H1 (cell line): ENCODE data around the gene LGALS1.

Source experiments
- ATF3 ChIP-seq: IDR thresholded peaks from 2 replicates; pipeline ENCODE4 v1.6.1; 2011; ENCODE audit warnings: low read depth, mild to moderate bottlenecking, low read length; ENCODE audit not compliant: insufficient read depth
- CHD7 ChIP-seq: fragments of 300-600 bp; sonication (generic); IDR thresholded peaks from 2 replicates; pipeline ENCODE4 v1.7.1; 2012; ENCODE audit warnings: low read length, moderate library complexity, mild to moderate bottlenecking, inconsistent platforms; ENCODE audit not compliant: insufficient replicate concordance
- CTCF ChIP-seq, 3 experiments: IDR thresholded peaks; 1 replicate in 2 of 3; 2 replicates in 1 of 3; pipeline versions ENCODE4 v1.5.1 to v1.6.1; 2011; ENCODE audit warnings: low read length in 3 of 3, mild to moderate bottlenecking in 3 of 3, inconsistent platforms in 2 of 3, low read depth in 1 of 3, moderate library complexity in 1 of 3; ENCODE audit not compliant: insufficient read depth in 1 of 3; ENCODE audit errors: control extremely low read depth in 1 of 3
- EZH2 ChIP-seq: fragments of 200-600 bp; sonication (generic); IDR thresholded peaks from 2 replicates; pipeline ENCODE4 v1.7.1; 2012; ENCODE audit warnings: low read depth, mild to moderate bottlenecking, moderate library complexity, low read length, inconsistent platforms; ENCODE audit not compliant: severe bottlenecking
- MAX ChIP-seq: IDR thresholded peaks from 2 replicates; pipeline ENCODE4 v1.6.1; 2012; ENCODE audit warnings: inconsistent platforms
- POLR2A ChIP-seq, 2 experiments: IDR thresholded peaks; 1 replicate in 1 of 2; 2 replicates in 1 of 2; pipeline ENCODE4 v1.6.1; 2011; ENCODE audit warnings: low read depth in 2 of 2, low read length in 2 of 2, mild to moderate bottlenecking in 2 of 2; ENCODE audit errors: control extremely low read depth in 1 of 2
- POLR2AphosphoS5 ChIP-seq: IDR thresholded peaks from 2 replicates; pipeline ENCODE4 v1.6.1; 2011; ENCODE audit warnings: low read depth, low read length
- ZNF274 ChIP-seq: IDR thresholded peaks from 2 replicates; pipeline ENCODE4 v1.7.0; 2012; ENCODE audit warnings: low read length, borderline replicate concordance; ENCODE audit errors: extremely low read depth

- TF ChIP-seq MAX = no peak
- no peak for TF ChIP-seq CTCF (IDR thresholded peaks at IDR 0.05; ENCODE audit: control extremely low read depth in 1 of 3, insufficient read depth in 1 of 3, low read depth in 1 of 3, low read length in 3 of 3)
- TF ChIP-seq ATF3 = no peak
- no peak for TF ChIP-seq ZNF274
- peak; percentile 16; the same call in 1 of the 2 replicates for TF ChIP-seq POLR2AphosphoS5
- no peak for TF ChIP-seq POLR2A (IDR thresholded peaks at IDR 0.05; ENCODE audit: control extremely low read depth in 1 of 2, low read depth in 2 of 2, low read length in 2 of 2)
- TF ChIP-seq CHD7 = no peak
- no peak for TF ChIP-seq EZH2
Measured at GRCh38 chr22:37627545-37627944, 47.9 kb upstream of the LGALS1 start.
